Measurements from ENCODE around the gene NUAK1.

NUAK1 gene

GRCh38 chr12:106140223-106140986 is 1.7 kb upstream of the NUAK1 start:
- peak overlapping the region; percentile 89 for H3K4me3 ChIP-seq (ENCODE audit: low read depth, low read length)
- TF ChIP-seq, protein P1, sequence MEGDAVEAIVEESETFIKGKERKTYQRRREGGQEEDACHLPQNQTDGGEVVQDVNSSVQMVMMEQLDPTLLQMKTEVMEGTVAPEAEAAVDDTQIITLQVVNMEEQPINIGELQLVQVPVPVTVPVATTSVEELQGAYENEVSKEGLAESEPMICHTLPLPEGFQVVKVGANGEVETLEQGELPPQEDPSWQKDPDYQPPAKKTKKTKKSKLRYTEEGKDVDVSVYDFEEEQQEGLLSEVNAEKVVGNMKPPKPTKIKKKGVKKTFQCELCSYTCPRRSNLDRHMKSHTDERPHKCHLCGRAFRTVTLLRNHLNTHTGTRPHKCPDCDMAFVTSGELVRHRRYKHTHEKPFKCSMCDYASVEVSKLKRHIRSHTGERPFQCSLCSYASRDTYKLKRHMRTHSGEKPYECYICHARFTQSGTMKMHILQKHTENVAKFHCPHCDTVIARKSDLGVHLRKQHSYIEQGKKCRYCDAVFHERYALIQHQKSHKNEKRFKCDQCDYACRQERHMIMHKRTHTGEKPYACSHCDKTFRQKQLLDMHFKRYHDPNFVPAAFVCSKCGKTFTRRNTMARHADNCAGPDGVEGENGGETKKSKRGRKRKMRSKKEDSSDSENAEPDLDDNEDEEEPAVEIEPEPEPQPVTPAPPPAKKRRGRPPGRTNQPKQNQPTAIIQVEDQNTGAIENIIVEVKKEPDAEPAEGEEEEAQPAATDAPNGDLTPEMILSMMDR (IDR thresholded peaks at IDR 0.05; ENCODE audit: insufficient read depth, low read length, missing control alignments), result no peak
- POLR2A ChIA-PET, result no interaction called here
- DNase-seq (ENCODE audit: low read depth, low spot score), result no peak
- CTCF ChIA-PET, result interaction anchor here (0.8 to 6.7 kb wide), 3 partner anchors 9 to 720 kb away, joined by 3 to 36 read pairs (median 13); no protein-coding TSS in a partner anchor

- TF ChIP-seq, protein P1 (IDR thresholded peaks at IDR 0.05; ENCODE audit: insufficient read depth, low read length, missing control alignments), result no peak
- no peak for DNase-seq (ENCODE audit: low read depth, low spot score)
- POLR2A ChIA-PET, result interaction anchor here (0.8 to 1.8 kb wide), 13 partner anchors 10 to 886 kb away, joined by 3 to 6 read pairs (median 3); no protein-coding TSS in a partner anchor
- CTCF ChIA-PET, result interaction anchor here (0.8 to 7.8 kb wide), 4 partner anchors 10 to 720 kb away, joined by 3 to 67 read pairs (median 20); no protein-coding TSS in a partner anchor
- H3K4me3 ChIP-seq (ENCODE audit: low read depth, low read length), result peak overlapping the region; percentile 89
Measured at GRCh38 chr12:106139422-106140171, 843 bp upstream of the NUAK1 start.

- H3K4me3 ChIP-seq (ENCODE audit: low read depth, low read length), result peak overlapping the region; percentile 89
- TF ChIP-seq, protein P1 (IDR thresholded peaks at IDR 0.05; ENCODE audit: insufficient read depth, low read length, missing control alignments), result no peak
- POLR2A ChIA-PET, result interaction anchor here (1.3 to 2.7 kb wide), 4 partner anchors 11 to 576 kb away, joined by 4 to 13 read pairs (median 4); no protein-coding TSS in a partner anchor
- CTCF ChIA-PET, result interaction anchor here (1.2 to 7.8 kb wide), 7 partner anchors 11 to 719 kb away, joined by 3 to 67 read pairs (median 23); no protein-coding TSS in a partner anchor
- DNase-seq (ENCODE audit: low read depth, low spot score), result no peak
Measured at GRCh38 chr12:106138357-106138632, 459 bp downstream of the NUAK1 start.

DNA sequence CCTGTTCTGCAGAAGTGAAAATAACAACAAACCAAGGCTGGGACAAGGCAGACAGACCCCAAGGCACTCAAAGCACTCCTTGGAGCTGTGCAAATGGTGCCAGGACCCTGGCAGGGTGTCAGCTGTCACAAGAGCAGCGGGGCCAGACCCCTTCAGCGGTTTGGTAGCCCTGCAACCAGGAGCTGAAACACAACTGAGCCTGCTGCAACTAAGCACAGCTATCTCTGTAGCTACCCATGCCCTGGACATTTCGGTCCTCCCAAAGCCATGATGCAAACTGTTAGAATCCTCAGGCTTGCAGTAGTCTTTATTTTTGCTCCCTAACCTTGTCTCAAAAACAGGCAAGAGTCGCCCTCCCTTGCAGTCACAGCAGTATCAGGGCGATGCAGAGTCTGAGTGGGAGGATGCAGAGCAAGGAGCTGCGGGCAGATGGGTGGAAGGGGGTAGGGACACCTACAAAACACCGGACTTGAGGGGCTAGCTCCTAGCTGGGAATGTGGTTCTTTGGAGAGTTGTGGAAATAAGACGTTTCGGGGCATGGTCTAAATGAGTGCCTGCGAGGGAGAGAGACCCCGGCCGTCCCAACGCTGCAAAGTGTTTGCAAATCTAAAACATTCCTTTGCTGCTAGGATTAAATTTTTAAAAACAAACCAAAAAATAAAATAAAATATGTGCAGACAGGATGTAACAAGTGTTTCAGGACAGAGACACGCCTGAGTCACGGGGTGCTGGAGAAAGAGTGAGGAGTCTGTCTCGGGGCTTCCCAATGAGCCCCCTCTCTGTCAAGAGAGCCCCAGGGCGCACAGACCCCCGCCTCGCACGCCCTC is 1.0 kb downstream of the NUAK1 start:
- POLR2A ChIA-PET, result interaction anchor here (1.0 to 2.7 kb wide), 5 partner anchors 12 to 431 kb away, joined by 3 to 13 read pairs (median 4); no protein-coding TSS in a partner anchor
- CTCF ChIA-PET, result interaction anchor here (0.7 to 7.8 kb wide), 15 partner anchors 11 to 719 kb away, joined by 3 to 67 read pairs (median 8); no protein-coding TSS in a partner anchor

DNA sequence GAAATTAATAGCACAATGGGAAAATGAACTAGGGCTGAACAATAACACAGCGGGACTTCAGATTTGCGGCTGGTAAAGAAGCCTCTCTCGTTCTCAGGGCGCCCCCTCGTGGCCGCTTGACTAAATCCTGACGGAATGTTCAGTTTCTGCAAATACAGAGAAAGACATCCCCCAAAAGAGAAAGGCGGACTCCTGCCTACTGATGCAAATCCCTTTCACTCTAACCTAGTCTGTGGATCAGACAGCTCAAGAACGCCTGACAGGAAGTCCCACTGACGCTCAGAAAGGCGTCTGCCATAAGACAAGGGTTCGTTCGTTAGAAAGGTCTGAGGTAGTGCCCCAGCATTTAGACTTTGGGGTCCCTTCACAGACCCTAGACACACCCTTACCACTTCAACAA is 2.5 kb downstream of the NUAK1 start:
- TF ChIP-seq, protein P1 (IDR thresholded peaks at IDR 0.05; ENCODE audit: insufficient read depth, low read length, missing control alignments), result peak; percentile 74
- ChIA-PET CTCF (interaction anchor here (0.7 to 7.8 kb wide), 61 partner anchors 9 to 734 kb away, joined by 3 to 67 read pairs (median 4); no protein-coding TSS in a partner anchor), POLR2A (interaction anchor here (0.6 to 2.7 kb wide), 7 partner anchors 13 to 716 kb away, joined by 3 to 13 read pairs (median 5); no protein-coding TSS in a partner anchor)
- DNase-seq (ENCODE audit: low read depth, low spot score), result peak; percentile 70
- peak overlapping the region; percentile 89 for H3K4me3 ChIP-seq (ENCODE audit: low read depth, low read length)

More for the DNA sequence above, 1.0 kb downstream of the NUAK1 start:
- no peak for DNase-seq (ENCODE audit: low read depth, low spot score)
- TF ChIP-seq, protein P1 (IDR thresholded peaks at IDR 0.05; ENCODE audit: insufficient read depth, low read length, missing control alignments), result no peak
- peak overlapping the region; percentile 89 for H3K4me3 ChIP-seq (ENCODE audit: low read depth, low read length)

Data from AG04449 (cell line).